Neural crest cell (in vitro differentiated cells): ENCODE measurements around the gene KANK2. TPM values are rescaled to one million over a fixed set of nuclear protein-coding genes. Genes with fewer than 3 reads are reported as not detected.

ENCODE experiments used
- DNase-seq: peaks from one replicate; pipeline ENCODE4 v3.0.0; 2021; ENCODE audit warnings: low read depth, mixed read lengths, low spot score
- H3K27ac Mint-ChIP-seq: one replicate; pipeline ENCODE4 v1.8.0; 2021; ENCODE audit warnings: mild to moderate bottlenecking, mixed read lengths; ENCODE audit not compliant: unreplicated experiment
- H3K27me3 Mint-ChIP-seq: 2 replicates; pipeline ENCODE4 v1.8.0; 2021; ENCODE audit warnings: low read depth, mild to moderate bottlenecking, mixed read lengths
- H3K36me3 Mint-ChIP-seq: 2 replicates; pipeline ENCODE4 v1.8.0; 2021; ENCODE audit warnings: low read depth, mild to moderate bottlenecking, mixed read lengths
- H3K4me1 Mint-ChIP-seq: 2 replicates; pipeline ENCODE4 v1.8.0; 2021; ENCODE audit warnings: mixed read lengths
- H3K4me3 Mint-ChIP-seq: one replicate; pipeline ENCODE4 v1.8.0; 2021; ENCODE audit warnings: mild to moderate bottlenecking, mixed read lengths
- H3K9me3 Mint-ChIP-seq: 2 replicates; pipeline ENCODE4 v1.8.0; 2021; ENCODE audit warnings: mixed read lengths
- total RNA-seq: library from RNA; stranded (reverse); gene quantifications from 2 replicates; pipeline ENCODE4 v1.2.1, GENCODE V29; 2021
- TF ChIP-seq, protein P1 (sequence below): fragments of 200-600 bp; sonication (generic); conservative IDR thresholded peaks from 2 replicates; pipeline ENCODE4 v1.5.0; 2021; ENCODE audit warnings: antibody characterized with exemption, mild to moderate bottlenecking

KANK2 gene
- total RNA-seq, 1 donor from 2014 or later, result 32.1 TPM

DNA sequence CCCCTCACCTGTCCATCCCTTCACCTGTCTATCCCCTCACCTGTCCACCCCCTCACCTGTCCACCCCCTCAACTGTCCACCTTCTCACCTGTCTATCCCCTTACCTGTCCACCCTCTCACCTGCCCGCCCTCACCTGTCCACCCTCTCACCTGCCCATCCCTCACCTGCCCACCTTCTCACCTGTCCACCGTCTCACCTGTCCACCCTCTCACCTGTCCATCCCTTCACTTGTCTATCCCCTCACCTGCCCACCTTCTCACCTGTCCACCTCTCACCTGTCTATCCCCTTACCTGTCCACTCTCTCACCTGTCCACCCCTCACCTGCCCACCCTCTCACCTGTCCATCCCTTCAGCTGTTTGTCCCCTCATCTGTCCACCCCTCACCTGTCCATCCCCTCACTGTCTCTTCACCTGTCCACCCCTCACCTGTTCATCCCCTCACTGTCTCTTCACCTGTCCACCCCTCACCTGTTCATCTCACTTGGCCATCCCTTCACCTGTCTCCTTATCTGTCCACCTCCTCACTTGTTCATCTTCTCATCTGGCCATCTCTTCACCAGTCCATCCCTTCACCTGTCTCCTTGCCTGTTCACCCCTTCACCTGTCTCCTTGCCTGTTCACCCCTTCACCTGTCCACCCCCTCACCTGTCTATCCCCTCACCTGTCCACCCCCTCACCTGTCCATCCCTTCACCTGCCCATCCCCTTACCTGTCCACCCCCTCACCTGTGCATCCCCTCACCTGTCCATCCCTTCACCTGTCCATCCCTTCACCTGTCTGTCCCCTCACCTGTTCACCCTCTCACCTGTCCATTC lies 12.7 kb upstream of the KANK2 start:
- peaks cover 18% of the 10 kb centered on the region for H3K27me3 Mint-ChIP-seq
- peak overlapping the region; percentile 68 for H3K4me3 Mint-ChIP-seq
- peaks cover 7% of the 10 kb centered on the region for H3K4me1 Mint-ChIP-seq
- H3K27ac Mint-ChIP-seq, result no peak overlapping the region
- H3K9me3 Mint-ChIP-seq, result peaks cover 7% of the 10 kb centered on the region
- H3K36me3 Mint-ChIP-seq, result peaks cover 14% of the 10 kb centered on the region
- TF ChIP-seq, protein P1, sequence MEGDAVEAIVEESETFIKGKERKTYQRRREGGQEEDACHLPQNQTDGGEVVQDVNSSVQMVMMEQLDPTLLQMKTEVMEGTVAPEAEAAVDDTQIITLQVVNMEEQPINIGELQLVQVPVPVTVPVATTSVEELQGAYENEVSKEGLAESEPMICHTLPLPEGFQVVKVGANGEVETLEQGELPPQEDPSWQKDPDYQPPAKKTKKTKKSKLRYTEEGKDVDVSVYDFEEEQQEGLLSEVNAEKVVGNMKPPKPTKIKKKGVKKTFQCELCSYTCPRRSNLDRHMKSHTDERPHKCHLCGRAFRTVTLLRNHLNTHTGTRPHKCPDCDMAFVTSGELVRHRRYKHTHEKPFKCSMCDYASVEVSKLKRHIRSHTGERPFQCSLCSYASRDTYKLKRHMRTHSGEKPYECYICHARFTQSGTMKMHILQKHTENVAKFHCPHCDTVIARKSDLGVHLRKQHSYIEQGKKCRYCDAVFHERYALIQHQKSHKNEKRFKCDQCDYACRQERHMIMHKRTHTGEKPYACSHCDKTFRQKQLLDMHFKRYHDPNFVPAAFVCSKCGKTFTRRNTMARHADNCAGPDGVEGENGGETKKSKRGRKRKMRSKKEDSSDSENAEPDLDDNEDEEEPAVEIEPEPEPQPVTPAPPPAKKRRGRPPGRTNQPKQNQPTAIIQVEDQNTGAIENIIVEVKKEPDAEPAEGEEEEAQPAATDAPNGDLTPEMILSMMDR, result no peak
- peak; percentile 37 for DNase-seq

DNA sequence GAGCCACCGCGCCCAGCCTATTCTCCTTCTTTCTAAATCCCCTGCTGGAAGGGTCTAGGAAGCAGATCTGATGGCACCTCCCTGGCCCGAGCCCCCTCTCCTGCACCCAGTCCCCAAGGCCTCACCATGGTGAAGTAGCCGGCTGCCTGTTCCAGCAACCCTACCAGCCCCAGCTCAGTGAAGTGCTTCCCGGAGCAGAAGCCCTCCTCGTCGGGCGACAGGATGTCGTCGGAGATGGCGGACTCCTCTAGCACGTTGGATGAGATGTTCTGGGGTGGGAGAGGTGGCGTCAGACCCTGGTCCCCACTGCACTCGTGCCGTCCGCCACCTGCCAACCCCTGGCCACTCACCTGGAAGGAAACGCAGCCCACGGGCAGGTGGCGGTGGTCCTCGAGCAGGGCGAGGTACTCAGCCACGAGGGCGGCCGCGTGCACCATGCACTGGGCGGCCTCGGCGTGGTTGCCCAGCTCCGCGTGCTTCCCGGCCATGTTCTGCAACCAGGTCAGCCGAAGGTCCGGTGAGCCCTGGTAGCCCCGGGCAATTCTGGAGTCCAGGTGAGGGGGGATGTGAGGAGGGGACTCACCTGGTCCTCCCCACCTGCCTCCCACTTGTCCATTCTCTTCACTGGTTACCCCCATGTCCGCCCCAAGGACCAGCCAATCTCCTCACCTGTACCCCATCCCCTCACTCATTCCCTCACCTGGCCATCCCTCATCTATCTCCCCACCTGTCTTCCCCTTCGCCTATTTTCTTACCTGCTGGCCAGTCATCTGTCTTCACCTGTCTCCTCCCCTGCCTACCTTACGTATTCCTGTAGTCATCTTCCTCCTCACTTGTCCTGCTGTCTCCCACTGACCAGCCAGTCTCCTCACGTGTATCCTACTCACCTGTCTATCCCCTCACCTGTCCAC lies 11.5 kb upstream of the KANK2 start:
- TF ChIP-seq, protein P1, result no peak

DNA sequence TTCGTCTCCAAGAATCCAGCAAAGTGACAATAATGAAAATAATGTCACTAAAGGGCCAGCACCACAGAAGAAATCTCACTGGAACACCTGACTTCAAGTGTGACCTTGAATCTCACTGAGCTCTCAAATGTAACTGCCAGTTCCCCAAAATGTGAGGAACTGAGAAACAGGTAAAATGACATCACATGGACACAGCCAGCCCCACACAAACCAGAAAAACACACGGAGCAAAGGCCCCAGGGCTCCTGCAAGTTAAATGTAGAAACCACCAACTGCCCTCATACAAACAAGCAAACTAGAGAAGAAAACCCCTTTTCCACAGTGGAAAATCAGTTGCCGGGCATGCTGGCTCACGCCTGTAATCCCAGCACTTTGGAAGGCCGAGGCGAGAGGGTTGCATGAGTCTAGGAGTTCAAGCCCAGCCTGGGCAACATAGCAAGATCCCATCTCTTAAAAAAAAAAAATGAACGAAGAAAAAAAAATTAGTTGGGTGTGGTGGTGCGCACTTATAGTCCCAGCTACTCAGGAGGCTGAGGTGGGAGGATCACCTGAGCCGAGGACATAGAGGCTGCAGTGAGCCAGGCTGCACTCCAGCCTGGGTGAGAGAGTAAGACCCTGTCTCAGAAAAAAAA lies 8.7 kb upstream of the KANK2 start:
- no peak overlapping the region for H3K4me3 Mint-ChIP-seq
- DNase-seq, result no peak
- H3K27me3 Mint-ChIP-seq, result peaks cover 11% of the 10 kb centered on the region
- H3K27ac Mint-ChIP-seq, result no peak overlapping the region
- H3K9me3 Mint-ChIP-seq, result peaks cover 5% of the 10 kb centered on the region
- TF ChIP-seq, protein P1, result no peak
- peaks cover 5% of the 10 kb centered on the region for H3K4me1 Mint-ChIP-seq
- H3K36me3 Mint-ChIP-seq, result peaks cover 8% of the 10 kb centered on the region

More for the DNA sequence above, 11.5 kb upstream of the KANK2 start:
- DNase-seq, result peak; percentile 46
- Mint-ChIP-seq H3K27ac (peak overlapping the region; percentile 57), H3K9me3 (peaks cover 7% of the 10 kb centered on the region), H3K4me3 (peak overlapping the region; percentile 68), H3K27me3 (peaks cover 18% of the 10 kb centered on the region), H3K4me1 (peaks cover 7% of the 10 kb centered on the region), H3K36me3 (peaks cover 14% of the 10 kb centered on the region)

DNA sequence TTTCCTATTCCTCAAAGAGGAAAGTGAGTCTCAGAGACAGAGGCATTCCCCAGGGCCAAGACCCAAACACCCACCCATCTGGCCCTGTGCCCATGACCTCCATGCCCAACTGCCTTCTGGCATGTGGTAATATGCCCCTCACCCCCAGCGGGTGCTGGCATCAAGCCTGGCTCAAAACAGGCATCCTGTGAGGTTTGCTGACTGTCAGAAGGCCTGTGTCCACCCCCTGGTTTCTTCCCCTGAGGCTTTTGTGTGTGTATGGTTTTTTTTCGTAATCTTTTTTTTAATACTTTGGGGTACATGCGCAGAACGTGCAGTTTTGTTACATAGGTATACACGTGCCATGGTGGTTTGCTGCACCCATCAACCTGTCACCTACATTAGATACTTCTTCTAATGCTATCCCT lies 7.6 kb upstream of the KANK2 start:
- Mint-ChIP-seq H3K27me3 (peaks cover 6% of the 10 kb centered on the region), H3K4me3 (no peak overlapping the region), H3K4me1 (no peaks in the 10 kb centered on the region), H3K27ac (no peak overlapping the region), H3K36me3 (no peaks in the 10 kb centered on the region), H3K9me3 (no peaks in the 10 kb centered on the region)
- no peak for DNase-seq
- TF ChIP-seq, protein P1, result no peak

DNA sequence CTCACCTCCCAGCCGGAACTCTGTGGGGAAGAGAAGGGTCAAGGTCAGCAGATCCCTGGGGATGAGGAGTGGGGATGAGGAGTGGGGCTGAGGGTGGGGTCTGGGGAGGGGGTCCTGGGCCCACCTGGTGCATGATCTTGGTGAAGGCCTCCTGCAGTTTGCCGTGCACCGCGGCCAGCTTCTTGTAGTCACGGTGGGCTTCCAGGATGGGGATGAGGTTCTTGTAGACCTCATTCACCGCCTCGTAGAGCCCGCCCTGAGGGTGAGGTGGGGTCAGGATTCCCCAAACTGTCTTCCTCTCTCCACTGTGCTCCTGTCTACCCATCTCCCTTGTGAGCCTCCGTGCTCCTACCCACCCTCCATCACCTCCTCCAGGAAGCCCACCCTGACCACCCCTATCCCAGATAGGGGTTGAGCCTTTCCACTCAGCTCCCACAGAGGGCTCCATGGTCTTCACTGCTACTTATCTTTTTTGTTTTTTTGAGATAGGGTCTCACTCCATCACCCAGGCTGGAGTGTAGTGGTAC lies 6.8 kb upstream of the KANK2 start:
- Mint-ChIP-seq H3K27me3 (peaks cover 6% of the 10 kb centered on the region), H3K36me3 (no peaks in the 10 kb centered on the region)
- TF ChIP-seq, protein P1, result peak; percentile 3

More for the DNA sequence above, 6.8 kb upstream of the KANK2 start:
- no peaks in the 10 kb centered on the region for H3K4me1 Mint-ChIP-seq
- no peak overlapping the region for H3K27ac Mint-ChIP-seq
- DNase-seq, result no peak
- H3K4me3 Mint-ChIP-seq, result peak overlapping the region; percentile 34
- no peaks in the 10 kb centered on the region for H3K9me3 Mint-ChIP-seq
